Measurements from ENCODE around the gene HACD4. TPM values are rescaled to one million over a fixed set of nuclear protein-coding genes. Genes with fewer than 3 reads are reported as not detected.

The HACD4 gene
- total and polyA plus RNA-seq, 2 of the 13 experiments (the other 11 are each of a cell fraction or from before 2014, with no cell fraction given), result not detected

- TF ChIP-seq CEBPZ (IDR thresholded peaks at IDR 0.05; ENCODE audit: low read length) (no peak), ZNF572 (CRISPR knock-in tag; IDR thresholded peaks at IDR 0.05) (no peak), TCF7L2 (IDR thresholded peaks at IDR 0.05; ENCODE audit: low read depth, low read length) (no peak)
Observed at GRCh38 chr9:21042466-21042865, 11.0 kb upstream of the HACD4 start (continued).

DNA sequence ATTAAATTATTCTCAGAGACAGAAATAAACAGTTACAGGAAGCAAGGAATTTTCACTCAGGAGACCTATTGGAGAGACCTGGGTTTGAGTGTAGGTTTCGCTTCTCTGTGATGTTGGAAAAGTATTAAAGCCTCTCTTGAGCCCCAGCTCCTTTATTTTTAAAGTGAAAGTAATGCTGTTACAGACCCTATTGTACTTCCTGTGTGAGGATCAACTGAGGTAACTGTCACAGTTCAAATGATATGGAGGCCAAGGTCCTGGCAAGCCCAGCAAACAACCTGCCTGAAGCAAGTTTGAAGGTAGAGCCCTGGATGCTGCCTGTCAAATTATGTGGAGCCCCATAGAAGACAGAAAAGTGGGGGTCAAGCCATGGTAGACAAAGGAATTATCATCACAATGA is 7.9 kb upstream of the HACD4 start:
- no peaks in the 10 kb centered on the region for H3K9me3 ChIP-seq (ENCODE audit: low read length)
- ATAC-seq (no peak), DNase-seq (ENCODE audit: low spot score) (no peak), FAIRE-seq (no peak)
- H3K36me3 ChIP-seq (replicated peaks in 1 of 2; ENCODE audit: control insufficient read depth in 1 of 2, insufficient read depth in 2 of 2, low read length in 2 of 2), result no peaks in the 10 kb centered on the region
- H3K27ac ChIP-seq (ENCODE audit: extremely low read length, insufficient read depth, low read length), result no peak overlapping the region
- H3K27me3 ChIP-seq (ENCODE audit: control insufficient read depth in 1 of 2, insufficient read depth in 2 of 2, low read length in 2 of 2), result no peaks in the 10 kb centered on the region
- in situ Hi-C loops (cut with HindIII; ENCODE audit: extremely low pct_ligation_motif_present, low pct_unique_long_range_greater_than_20kb), result no loop called here
- ChIA-PET POLR2A (no interaction called here), CTCF (ENCODE audit: low intra/inter-chr PET ratio, low total read pairs) (no interaction called here)
- no peak overlapping the region for H3K9ac ChIP-seq (ENCODE audit: insufficient read depth, low read depth, low read length)
- H4K20me1 ChIP-seq (ENCODE audit: insufficient read depth, low read length), result no peaks in the 10 kb centered on the region
- no peak overlapping the region for H3K4me3 ChIP-seq (replicated peaks in 1 of 3; ENCODE audit: insufficient read depth in 1 of 3, low read depth in 2 of 3, low read length in 3 of 3)
- no TSS peak for BruUV-seq (replicated peaks)
- H3K4me2 ChIP-seq (ENCODE audit: low read depth, low read length), result no peak overlapping the region
- H3K4me1 ChIP-seq (ENCODE audit: insufficient read depth, low read length), result no peaks in the 10 kb centered on the region
- intact Hi-C loops (cut with micrococcal nuclease; ENCODE audit: unreplicated experiment), result no loop called here
- no peak overlapping the region for H2AFZ ChIP-seq (ENCODE audit: low read length)
- H3K79me2 ChIP-seq (ENCODE audit: insufficient read depth, low read length), result no peaks in the 10 kb centered on the region
- 0% methylated on average over 1 of the region's 1 CpG for WGBS (ENCODE audit: low lambda C conversion rate)
- TF ChIP-seq, protein P1, sequence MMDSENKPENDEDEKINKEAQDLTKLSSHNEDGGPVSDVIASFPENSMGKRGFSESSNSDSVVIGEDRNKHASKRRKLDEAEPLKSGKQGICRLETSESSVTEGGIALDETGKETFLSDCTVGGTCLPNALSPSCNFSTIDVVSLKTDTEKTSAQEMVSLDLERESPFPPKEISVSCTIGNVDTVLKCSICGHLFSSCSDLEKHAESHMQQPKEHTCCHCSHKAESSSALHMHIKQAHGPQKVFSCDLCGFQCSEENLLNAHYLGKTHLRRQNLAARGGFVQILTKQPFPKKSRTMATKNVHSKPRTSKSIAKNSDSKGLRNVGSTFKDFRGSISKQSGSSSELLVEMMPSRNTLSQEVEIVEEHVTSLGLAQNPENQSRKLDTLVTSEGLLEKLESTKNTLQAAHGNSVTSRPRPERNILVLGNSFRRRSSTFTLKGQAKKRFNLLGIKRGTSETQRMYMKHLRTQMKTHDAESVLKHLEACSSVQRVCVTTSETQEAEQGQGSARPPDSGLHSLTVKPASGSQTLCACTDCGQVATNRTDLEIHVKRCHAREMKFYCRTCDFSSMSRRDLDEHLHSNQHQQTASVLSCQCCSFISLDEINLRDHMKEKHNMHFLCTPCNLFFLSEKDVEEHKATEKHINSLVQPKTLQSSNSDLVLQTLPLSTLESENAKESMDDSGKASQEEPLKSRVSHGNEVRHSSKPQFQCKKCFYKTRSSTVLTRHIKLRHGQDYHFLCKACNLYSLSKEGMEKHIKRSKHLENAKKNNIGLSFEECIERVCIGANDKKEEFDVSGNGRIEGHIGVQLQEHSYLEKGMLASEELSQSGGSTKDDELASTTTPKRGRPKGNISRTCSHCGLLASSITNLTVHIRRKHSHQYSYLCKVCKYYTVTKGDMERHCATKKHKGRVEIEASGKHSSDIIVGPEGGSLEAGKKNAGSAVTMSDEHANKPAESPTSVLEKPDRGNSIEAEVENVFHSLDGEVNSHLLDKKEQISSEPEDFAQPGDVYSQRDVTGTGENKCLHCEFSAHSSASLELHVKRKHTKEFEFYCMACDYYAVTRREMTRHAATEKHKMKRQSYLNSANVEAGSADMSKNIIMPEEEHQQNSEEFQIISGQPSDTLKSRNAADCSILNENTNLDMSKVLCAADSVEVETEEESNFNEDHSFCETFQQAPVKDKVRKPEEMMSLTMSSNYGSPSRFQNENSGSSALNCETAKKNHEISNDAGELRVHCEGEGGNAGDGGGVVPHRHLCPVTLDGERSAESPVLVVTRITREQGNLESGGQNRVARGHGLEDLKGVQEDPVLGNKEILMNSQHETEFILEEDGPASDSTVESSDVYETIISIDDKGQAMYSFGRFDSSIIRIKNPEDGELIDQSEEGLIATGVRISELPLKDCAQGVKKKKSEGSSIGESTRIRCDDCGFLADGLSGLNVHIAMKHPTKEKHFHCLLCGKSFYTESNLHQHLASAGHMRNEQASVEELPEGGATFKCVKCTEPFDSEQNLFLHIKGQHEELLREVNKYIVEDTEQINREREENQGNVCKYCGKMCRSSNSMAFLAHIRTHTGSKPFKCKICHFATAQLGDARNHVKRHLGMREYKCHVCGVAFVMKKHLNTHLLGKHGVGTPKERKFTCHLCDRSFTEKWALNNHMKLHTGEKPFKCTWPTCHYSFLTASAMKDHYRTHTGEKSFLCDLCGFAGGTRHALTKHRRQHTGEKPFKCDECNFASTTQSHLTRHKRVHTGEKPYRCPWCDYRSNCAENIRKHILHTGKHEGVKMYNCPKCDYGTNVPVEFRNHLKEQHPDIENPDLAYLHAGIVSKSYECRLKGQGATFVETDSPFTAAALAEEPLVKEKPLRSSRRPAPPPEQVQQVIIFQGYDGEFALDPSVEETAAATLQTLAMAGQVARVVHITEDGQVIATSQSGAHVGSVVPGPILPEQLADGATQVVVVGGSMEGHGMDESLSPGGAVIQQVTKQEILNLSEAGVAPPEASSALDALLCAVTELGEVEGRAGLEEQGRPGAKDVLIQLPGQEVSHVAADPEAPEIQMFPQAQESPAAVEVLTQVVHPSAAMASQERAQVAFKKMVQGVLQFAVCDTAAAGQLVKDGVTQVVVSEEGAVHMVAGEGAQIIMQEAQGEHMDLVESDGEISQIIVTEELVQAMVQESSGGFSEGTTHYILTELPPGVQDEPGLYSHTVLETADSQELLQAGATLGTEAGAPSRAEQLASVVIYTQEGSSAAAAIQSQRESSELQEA (CRISPR knock-in tag; IDR thresholded peaks at IDR 0.05; ENCODE audit: not compliant biosample characterization), result no peak
- TF ChIP-seq, protein P2, sequence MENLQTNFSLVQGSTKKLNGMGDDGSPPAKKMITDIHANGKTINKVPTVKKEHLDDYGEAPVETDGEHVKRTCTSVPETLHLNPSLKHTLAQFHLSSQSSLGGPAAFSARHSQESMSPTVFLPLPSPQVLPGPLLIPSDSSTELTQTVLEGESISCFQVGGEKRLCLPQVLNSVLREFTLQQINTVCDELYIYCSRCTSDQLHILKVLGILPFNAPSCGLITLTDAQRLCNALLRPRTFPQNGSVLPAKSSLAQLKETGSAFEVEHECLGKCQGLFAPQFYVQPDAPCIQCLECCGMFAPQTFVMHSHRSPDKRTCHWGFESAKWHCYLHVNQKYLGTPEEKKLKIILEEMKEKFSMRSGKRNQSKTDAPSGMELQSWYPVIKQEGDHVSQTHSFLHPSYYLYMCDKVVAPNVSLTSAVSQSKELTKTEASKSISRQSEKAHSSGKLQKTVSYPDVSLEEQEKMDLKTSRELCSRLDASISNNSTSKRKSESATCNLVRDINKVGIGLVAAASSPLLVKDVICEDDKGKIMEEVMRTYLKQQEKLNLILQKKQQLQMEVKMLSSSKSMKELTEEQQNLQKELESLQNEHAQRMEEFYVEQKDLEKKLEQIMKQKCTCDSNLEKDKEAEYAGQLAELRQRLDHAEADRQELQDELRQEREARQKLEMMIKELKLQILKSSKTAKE (CRISPR knock-in tag; IDR thresholded peaks at IDR 0.05; ENCODE audit: borderline replicate concordance), result no peak
- TF ChIP-seq ZNF484 (CRISPR knock-in tag; IDR thresholded peaks at IDR 0.05; ENCODE audit: borderline replicate concordance, low read depth) (no peak), ZFP1 (CRISPR knock-in tag; IDR thresholded peaks at IDR 0.05) (no peak), ZSCAN12 (CRISPR knock-in tag; IDR thresholded peaks at IDR 0.05) (no peak), ZNF350 (CRISPR knock-in tag; IDR thresholded peaks at IDR 0.05; ENCODE audit: borderline replicate concordance, low read depth) (no peak), ZNF780A (CRISPR knock-in tag; IDR thresholded peaks at IDR 0.05) (no peak)
